Natural killer cell treated with Interleukin-12 subunit alpha and Interleukin-12 subunit beta and Interleukin-15 and Interleukin-18, amount 100 ng/mL, for 72 hours (primary cell): ENCODE data around the gene CCDC178. TPM values are rescaled to one million over a fixed set of nuclear protein-coding genes. Genes with fewer than 3 reads are reported as not detected.
"Not testable (repeated sequence)": the region's sequence is repeated elsewhere in the genome, so short reads cannot be mapped to it uniquely, and the experiment has no call there.

Source experiments
- ATAC-seq, 2 donors: fragments of 150-1000 bp; cut with Tn5 transposase in 1 of 2; sonication (Bioruptor Pico), chemical (Tn5 transposase) in 1 of 2; 2 replicates each; pipeline ENCODE4 v1.10.0; 2021
- DNase-seq: peaks from one replicate; pipeline ENCODE4 v3.0.0; 2022; ENCODE audit warnings: low spot score
- H3K27ac Mint-ChIP-seq, 2 donors: 1 replicate in 1 of 2; 2 replicates in 1 of 2; pipeline ENCODE4 v1.8.0; 2022; ENCODE audit warnings: mixed read lengths in 2 of 2, mild to moderate bottlenecking in 1 of 2, moderate library complexity in 1 of 2
- H3K27me3 Mint-ChIP-seq, 2 donors: 1 replicate in 1 of 2; 2 replicates in 1 of 2; pipeline ENCODE4 v1.8.0; 2022; ENCODE audit warnings: mixed read lengths in 2 of 2
- H3K36me3 Mint-ChIP-seq: one replicate; pipeline ENCODE4 v1.8.0; 2022; ENCODE audit warnings: mixed read lengths
- H3K4me1 Mint-ChIP-seq, 2 donors: 1 replicate in 1 of 2; 2 replicates in 1 of 2; pipeline ENCODE4 v1.8.0; 2022; ENCODE audit warnings: low read depth in 2 of 2, mixed read lengths in 2 of 2, mild to moderate bottlenecking in 1 of 2
- H3K4me3 Mint-ChIP-seq: one replicate; pipeline ENCODE4 v1.8.0; 2022; ENCODE audit warnings: mixed read lengths
- H3K9me3 Mint-ChIP-seq: 2 replicates; pipeline ENCODE4 v1.8.0; 2022; ENCODE audit warnings: mixed read lengths
- total RNA-seq, 2 donors: library from RNA; stranded (reverse); gene quantifications; one replicate each; pipeline ENCODE4 v1.2.3, GENCODE V29; 2022

CCDC178 gene
- total RNA-seq, 2 donors from 2014 or later = not detected

DNA sequence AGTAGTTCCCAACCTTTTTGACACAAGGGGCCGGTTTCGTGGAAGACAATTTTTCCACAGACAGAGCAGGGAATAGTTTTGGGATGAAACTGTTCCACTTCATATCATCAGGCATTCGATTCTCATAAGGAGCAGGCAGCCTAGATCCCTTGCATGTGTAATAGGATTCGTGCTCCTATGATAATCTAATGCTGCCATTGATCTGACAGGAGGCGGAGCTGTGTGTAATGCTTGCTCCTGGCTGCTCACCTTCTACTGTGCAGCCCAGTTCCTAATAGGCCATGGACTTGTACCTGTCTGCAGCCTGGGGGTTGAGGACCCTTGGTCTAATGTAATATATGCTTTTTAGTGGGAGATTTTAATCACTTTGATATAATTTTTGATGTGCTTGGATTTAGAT lies 479.0 kb downstream of the CCDC178 start:
- H3K36me3 Mint-ChIP-seq = no peaks in the 10 kb centered on the region
- H3K4me3 Mint-ChIP-seq = no peak overlapping the region
- no peaks in the 10 kb centered on the region for H3K27me3 Mint-ChIP-seq
- no peak for DNase-seq
- no peaks in the 10 kb centered on the region for H3K4me1 Mint-ChIP-seq
- peaks cover 8% of the 10 kb centered on the region for H3K9me3 Mint-ChIP-seq
- H3K27ac Mint-ChIP-seq = no peak overlapping the region
- ATAC-seq = no peak

DNA sequence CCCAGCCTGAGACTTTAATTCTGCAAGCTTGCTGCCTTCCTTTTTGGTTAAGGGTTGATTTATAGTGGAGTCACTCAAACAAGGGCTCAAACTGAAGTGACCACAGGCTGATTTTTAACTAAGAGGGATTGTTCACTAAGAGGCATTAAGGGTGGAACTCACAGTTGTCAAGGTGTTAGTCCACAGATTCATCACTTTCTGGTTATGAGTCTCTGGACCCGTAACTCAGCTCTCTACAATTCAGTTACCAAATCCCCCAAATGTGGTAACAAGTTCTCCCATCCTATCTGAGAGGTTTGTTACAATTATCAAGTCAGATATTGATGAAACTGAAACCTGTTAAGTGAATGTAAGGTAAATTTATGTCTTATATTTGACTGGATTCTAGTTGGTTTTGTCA lies 481.8 kb downstream of the CCDC178 start:
- H3K4me1 Mint-ChIP-seq = no peaks in the 10 kb centered on the region
- no peaks in the 10 kb centered on the region for H3K27me3 Mint-ChIP-seq
- H3K36me3 Mint-ChIP-seq = no peaks in the 10 kb centered on the region
- H3K27ac Mint-ChIP-seq = no peak overlapping the region
- peaks cover 8% of the 10 kb centered on the region for H3K9me3 Mint-ChIP-seq
- H3K4me3 Mint-ChIP-seq = no peak overlapping the region
- DNase-seq (no peak), ATAC-seq (no peak)

DNA sequence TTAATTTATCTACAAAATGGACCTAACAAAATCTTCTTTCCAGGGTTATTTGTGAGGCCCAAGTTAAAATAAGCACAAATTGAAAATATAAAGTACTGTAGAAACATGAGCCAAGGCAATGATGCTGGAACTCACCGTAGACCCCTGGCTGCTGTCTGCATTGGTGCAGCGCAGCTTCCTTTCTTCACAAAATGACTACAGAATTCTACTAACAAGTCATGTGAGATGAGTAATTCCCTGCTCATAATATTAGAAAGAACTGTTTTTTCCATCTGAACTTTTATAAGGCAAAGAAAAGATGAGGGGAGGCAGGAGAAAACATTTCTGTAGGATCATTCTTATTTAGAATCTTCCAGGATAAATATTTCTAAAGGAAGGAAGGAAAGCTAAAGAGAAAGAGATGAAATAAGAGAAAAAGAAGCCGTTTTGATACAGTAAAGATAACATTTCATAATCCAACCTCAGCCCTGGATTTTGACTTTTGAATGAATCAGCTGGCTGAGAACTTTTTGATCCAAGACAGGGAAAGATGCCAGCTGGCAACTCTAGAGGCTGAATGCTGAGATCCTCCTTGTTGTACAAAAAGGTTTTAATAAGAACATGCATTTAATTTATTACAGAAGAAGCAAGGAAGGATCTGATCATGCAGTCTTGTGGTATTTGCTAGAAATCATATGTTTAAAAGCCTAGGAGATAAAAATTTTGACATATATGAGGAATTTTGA lies 483.8 kb downstream of the CCDC178 start:
- peaks cover 5% of the 10 kb centered on the region for H3K9me3 Mint-ChIP-seq
- H3K27ac Mint-ChIP-seq = no peak overlapping the region
- H3K4me3 Mint-ChIP-seq = no peak overlapping the region
- H3K36me3 Mint-ChIP-seq = peaks cover 6% of the 10 kb centered on the region
- ATAC-seq (no peak), DNase-seq (no peak)
- H3K27me3 Mint-ChIP-seq = no peaks in the 10 kb centered on the region
- no peaks in the 10 kb centered on the region for H3K4me1 Mint-ChIP-seq

DNA sequence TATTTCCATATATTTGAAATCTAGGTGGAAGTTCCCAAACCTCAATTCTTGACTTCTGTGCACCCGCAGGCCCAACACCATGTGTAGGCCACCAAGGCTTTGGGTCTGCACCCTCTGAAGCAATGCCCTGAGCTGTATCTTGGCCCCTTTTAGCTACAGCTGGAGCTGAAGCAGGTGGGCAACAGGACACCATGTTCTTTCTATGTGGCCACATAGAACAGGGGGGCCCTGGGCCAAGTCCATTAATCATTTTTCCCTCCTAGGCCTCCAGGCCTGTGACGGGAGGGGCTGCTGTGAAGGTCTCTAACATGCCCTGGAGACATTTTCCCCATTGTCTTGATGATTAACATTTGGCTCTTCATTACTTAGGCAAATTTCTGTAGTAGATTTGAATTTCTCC lies 488.2 kb downstream of the CCDC178 start:
- not testable (repeated sequence) for H3K27ac Mint-ChIP-seq, H3K4me3 Mint-ChIP-seq, H3K4me1 Mint-ChIP-seq, H3K27me3 Mint-ChIP-seq, H3K36me3 Mint-ChIP-seq, H3K9me3 Mint-ChIP-seq, ATAC-seq, DNase-seq

DNA sequence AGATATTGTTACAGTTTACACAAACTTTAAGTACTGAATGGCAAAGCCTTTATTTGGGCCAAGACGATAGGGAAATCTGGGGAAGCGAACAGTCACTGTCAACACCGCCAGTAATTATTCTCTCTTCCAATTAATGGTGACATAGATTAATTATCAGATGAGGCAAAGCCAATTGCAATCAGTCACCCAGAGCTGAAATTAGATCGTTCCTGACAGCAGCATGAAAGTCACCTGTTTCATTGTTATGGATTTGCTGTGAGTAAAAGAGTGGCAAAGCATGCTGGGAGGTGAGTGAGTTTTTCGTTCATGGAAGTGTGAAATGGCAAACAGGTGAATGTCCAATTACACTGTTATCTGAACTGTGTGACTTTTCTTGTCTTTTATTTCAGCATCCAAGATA lies 502.9 kb downstream of the CCDC178 start:
- Mint-ChIP-seq H3K4me3 (no peak overlapping the region), H3K4me1 (no peaks in the 10 kb centered on the region), H3K27ac (no peak overlapping the region), H3K27me3 (no peaks in the 10 kb centered on the region), H3K36me3 (no peaks in the 10 kb centered on the region), H3K9me3 (peaks cover 6% of the 10 kb centered on the region)
- ATAC-seq (no peak), DNase-seq (no peak)

DNA sequence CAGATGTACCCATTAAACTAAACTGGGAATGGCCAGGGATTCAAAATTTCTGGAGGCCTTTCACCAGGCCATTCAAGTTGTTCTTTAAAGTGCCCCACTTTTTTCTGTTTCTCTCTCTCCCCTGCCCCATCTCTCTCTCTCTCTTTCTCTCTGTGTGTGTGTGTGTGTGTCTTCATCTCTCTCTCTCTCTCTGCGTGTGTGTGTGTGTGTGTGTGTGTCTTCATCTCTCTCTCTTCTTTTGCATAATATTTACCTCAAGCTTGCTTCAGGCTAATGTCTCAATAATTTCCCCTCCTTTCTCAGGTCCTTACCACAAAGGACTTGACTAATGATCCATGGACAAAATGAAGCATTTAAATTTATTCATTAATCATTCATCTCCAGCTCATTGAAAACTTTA lies 503.5 kb downstream of the CCDC178 start:
- no peaks in the 10 kb centered on the region for H3K27me3 Mint-ChIP-seq
- ATAC-seq = no peak
- no peaks in the 10 kb centered on the region for H3K4me1 Mint-ChIP-seq
- H3K4me3 Mint-ChIP-seq = no peak overlapping the region
- no peaks in the 10 kb centered on the region for H3K36me3 Mint-ChIP-seq
- H3K27ac Mint-ChIP-seq = no peak overlapping the region
- peaks cover 6% of the 10 kb centered on the region for H3K9me3 Mint-ChIP-seq
- no peak for DNase-seq

DNA sequence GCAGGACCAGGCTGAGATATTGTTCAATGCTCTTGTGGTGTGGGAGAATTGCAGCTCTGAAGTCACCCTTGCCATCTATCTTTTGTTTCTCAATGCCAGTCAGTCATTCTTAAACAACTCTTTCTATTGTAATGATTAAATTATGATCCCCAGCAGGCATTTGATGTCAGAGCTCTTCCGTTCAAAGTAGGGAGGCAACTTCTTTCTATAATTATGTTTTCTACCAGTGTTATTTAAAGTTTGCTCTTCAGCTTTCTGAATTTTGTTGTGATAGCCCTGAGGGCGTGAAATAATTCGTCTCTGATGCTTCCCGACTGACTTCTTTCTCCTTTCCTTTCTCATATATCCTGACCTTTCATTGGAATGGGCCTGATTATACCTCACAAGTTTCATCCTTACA lies 506.3 kb downstream of the CCDC178 start:
- no peak overlapping the region for H3K27ac Mint-ChIP-seq
- H3K4me3 Mint-ChIP-seq = no peak overlapping the region
- H3K27me3 Mint-ChIP-seq = no peaks in the 10 kb centered on the region
- ATAC-seq (no peak), DNase-seq (no peak)
- peaks cover 6% of the 10 kb centered on the region for H3K9me3 Mint-ChIP-seq
- H3K36me3 Mint-ChIP-seq = no peaks in the 10 kb centered on the region
- H3K4me1 Mint-ChIP-seq = no peaks in the 10 kb centered on the region

DNA sequence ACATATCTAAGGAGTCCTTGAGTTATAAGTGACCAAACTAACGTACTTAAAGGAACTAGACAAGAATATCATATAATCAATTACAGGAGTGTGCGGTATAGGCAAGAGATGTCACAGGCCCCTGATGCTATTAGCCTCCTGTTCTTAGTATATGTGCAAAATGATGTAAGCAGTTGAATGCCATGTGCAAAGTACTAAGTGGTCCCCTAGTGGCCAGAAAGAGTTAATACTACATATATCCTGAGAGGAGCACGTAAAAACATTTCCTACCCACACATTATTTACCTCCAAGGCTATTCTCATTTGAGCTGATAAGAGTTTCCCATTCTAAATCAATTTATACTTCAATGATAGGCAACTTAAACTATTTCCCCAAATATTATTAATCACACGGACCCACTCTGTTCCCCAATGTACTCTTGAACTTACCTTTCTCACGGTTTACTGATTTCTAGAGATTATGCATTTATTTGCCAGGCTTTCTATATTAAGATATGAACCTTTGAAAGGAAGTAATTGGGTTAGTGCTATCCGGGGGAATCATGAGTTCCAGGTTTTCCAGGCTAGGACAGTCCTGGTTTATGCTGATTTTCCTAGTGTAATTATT lies 509.7 kb downstream of the CCDC178 start:
- no peak overlapping the region for H3K4me3 Mint-ChIP-seq
- no peak for DNase-seq
- peaks cover 2% of the 10 kb centered on the region for H3K9me3 Mint-ChIP-seq
- H3K4me1 Mint-ChIP-seq = no peaks in the 10 kb centered on the region
- no peak overlapping the region for H3K27ac Mint-ChIP-seq
- ATAC-seq = no peak
- H3K27me3 Mint-ChIP-seq = no peaks in the 10 kb centered on the region
- no peaks in the 10 kb centered on the region for H3K36me3 Mint-ChIP-seq

DNA sequence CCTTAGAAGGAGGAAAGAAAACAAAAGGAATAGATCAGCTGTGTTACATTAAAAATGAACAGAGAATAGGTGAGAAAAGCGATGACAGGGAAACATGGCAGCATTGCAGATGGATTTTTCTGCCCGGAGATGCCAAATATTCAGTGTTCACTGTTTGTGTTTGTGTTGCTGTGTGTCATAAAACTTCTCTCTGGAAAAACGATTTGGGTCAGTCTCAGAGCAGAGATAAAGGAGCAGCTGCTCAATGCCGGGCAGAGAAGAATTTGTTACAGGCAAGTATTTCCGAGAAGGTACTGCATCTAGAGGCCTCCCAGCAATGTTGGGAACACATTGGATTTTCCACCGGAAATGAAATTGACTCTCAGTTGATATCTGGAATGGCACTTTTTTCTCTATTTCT lies 511.3 kb downstream of the CCDC178 start:
- Mint-ChIP-seq H3K4me3 (no peak overlapping the region), H3K27ac (no peak overlapping the region), H3K4me1 (no peaks in the 10 kb centered on the region), H3K9me3 (peaks cover 4% of the 10 kb centered on the region), H3K27me3 (no peaks in the 10 kb centered on the region), H3K36me3 (no peaks in the 10 kb centered on the region)
- no peak for DNase-seq
- no peak for ATAC-seq

DNA sequence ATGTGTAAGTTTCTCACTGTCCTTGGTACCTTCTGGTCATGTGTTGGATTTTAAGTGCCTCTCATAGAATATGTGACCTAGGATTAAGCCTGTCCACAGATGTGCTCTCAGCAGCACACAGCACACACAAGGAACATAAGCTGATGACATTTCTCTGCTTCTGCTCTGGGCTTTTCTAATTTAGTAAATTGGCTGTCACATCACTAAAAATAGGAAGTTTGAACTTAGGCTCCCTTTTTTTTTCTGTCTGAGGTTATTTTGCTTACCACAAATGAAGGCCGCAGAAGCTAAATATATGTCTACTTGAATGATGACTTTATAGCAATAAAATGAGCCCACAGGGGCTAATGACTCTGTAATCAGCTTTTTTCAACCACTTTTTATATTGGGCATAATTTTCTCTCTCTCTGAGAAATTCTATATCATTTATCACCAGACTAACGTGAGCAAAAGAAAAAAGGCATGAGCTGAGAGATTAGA lies 517.5 kb downstream of the CCDC178 start:
- H3K4me3 Mint-ChIP-seq = no peak overlapping the region
- DNase-seq (no peak), ATAC-seq (no peak)
- H3K27ac Mint-ChIP-seq = no peak overlapping the region
- H3K36me3 Mint-ChIP-seq = no peaks in the 10 kb centered on the region
- H3K27me3 Mint-ChIP-seq = no peaks in the 10 kb centered on the region
- H3K9me3 Mint-ChIP-seq = peaks cover 10% of the 10 kb centered on the region
- no peaks in the 10 kb centered on the region for H3K4me1 Mint-ChIP-seq

DNA sequence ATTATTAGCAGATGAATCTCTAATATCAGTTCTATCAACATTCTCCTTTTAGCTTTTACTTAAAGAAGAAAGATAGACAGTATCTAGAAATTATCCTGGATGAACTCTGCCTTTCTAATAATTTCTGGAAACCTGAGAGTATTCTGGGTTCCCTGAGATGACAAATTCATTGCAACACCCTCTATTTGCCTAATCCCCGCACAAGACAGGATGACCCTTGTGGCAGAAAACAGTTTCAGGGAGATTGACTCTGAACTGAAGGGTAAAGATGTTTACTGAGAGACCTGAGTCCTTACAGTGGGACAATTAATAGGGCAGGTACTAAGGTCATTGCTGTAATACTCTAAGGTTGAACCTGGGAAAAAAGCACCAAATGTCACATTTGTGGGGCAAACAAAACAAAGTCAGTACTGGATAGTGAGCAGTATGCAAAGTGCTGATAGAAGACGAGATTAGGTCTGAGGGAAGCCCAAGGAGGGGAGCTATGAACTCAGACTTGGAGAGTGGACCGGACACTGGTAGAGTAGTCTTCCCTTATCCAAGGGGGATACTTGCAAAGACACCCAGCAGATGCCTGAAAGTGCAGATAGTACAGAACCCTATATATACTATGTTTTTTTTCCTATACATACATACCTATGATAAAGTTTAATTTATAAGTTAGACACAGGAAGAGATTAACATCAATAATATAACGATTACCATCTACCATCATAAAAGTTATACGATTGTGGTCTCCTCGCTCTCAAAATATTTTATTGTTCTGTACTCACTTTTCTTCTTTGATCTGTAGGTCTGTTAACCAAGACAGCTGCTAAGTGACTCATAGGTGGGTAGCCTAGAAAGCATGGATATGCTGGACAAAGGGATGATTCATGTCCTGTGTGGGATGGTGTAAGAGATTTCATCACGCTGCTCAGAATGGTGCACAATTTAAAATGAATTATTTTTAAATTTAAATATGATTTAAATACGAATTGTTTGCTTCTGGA lies 519.4 kb downstream of the CCDC178 start:
- ATAC-seq = no peak
- H3K36me3 Mint-ChIP-seq = no peaks in the 10 kb centered on the region
- H3K4me1 Mint-ChIP-seq = no peaks in the 10 kb centered on the region
- H3K9me3 Mint-ChIP-seq = peaks cover 10% of the 10 kb centered on the region
- H3K27me3 Mint-ChIP-seq = no peaks in the 10 kb centered on the region
- H3K4me3 Mint-ChIP-seq = no peak overlapping the region
- no peak overlapping the region for H3K27ac Mint-ChIP-seq
- DNase-seq = no peak

DNA sequence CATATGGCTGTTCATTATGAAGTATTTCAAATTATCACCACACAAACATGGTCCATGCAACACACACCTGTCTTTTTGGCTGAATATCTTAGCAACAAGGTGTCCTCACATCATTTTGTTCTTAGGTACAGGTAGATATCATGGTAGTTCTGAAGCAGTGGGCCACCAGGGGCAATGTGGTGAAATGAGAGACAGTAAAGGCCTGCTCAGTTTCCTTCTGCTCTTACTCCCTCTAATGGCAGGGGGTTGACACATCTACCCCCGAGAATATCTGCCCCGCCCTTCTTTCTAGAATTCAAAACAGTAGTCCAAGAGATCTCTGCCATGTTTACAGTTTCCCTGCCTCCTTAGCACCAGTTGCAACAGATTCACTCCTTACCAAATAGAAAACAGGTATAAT lies 520.7 kb downstream of the CCDC178 start:
- ATAC-seq (no peak), DNase-seq (no peak)
- Mint-ChIP-seq H3K9me3 (peaks cover 13% of the 10 kb centered on the region), H3K4me3 (no peak overlapping the region), H3K4me1 (no peaks in the 10 kb centered on the region), H3K27ac (no peak overlapping the region), H3K36me3 (no peaks in the 10 kb centered on the region), H3K27me3 (no peaks in the 10 kb centered on the region)

DNA sequence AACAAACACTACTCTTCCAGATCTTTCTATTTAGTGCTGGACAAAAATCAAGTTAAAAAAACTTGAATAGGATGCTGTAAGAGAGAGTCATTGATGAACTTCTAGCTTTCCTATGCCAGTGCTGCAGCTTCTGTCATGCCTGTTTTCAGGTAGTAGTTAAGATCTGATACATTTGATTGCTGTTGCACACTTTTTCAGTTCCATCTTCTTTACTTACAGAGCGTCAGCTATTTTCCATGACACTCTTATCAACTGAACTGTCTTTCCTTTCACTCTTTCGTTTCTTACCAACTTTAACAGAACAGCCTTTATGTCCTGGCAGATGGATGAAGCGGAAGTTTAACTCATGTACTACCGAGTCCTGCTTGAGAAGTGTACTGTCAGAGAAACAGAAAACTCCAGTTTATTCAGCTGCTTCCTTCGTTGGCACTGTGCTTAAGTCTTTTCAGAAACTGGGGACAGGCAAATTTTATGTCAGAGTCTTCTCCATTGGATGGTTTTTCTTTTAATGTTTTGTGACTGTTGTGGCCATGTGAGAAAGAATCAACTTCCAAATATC lies 521.8 kb downstream of the CCDC178 start:
- Mint-ChIP-seq H3K36me3 (no peaks in the 10 kb centered on the region), H3K9me3 (peaks cover 7% of the 10 kb centered on the region), H3K4me1 (no peaks in the 10 kb centered on the region), H3K4me3 (no peak overlapping the region), H3K27me3 (no peaks in the 10 kb centered on the region), H3K27ac (no peak overlapping the region)
- ATAC-seq = no peak
- DNase-seq = no peak

DNA sequence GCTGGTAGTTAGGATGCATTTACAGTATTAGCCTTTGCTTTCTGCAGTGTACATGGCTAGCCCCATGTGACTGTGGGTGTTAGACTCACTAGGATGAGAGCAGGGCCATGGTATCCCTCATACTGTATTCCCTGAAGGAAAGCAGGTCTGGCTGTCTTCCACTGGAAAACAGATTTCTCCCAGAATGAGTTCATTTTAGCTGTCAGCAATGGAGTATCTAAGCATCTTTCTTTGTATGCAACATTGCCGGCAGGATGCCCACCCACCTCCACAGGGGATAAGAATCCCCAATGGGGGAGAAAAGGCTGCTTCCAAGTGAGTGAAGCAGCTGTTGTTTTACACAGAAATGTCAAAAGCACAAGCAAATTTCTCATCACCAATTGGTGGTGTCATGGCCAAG lies 525.0 kb downstream of the CCDC178 start:
- no peak for ATAC-seq
- H3K27ac Mint-ChIP-seq = no peak overlapping the region
- H3K36me3 Mint-ChIP-seq = peaks cover 6% of the 10 kb centered on the region
- H3K27me3 Mint-ChIP-seq = no peaks in the 10 kb centered on the region
- no peak overlapping the region for H3K4me3 Mint-ChIP-seq
- no peaks in the 10 kb centered on the region for H3K4me1 Mint-ChIP-seq
- no peak for DNase-seq
- H3K9me3 Mint-ChIP-seq = peaks cover 11% of the 10 kb centered on the region
